SK-N-SH (cell line): ENCODE data around the gene KNSTRN. TPM values are rescaled to one million over a fixed set of nuclear protein-coding genes. Genes with fewer than 3 reads are reported as not detected.

Experiments
- CTCF ChIA-PET: fragments of 300-600, 350-600 bp; formaldehyde crosslinking; extraction: SDS; loops from one replicate; lab custom pipeline; 2021; lab: Yijun Ruan, JAX
- POLR2A ChIA-PET: fragments of 350-600 bp; sonication (Branson Sonifier 250); formaldehyde crosslinking; extraction: SDS; loops from one replicate; lab custom pipeline; 2020; ENCODE audit warnings: antibody characterized with exemption, inconsistent platforms; lab: Yijun Ruan, JAX
- DNase-seq: peaks from one replicate; pipeline ENCODE4 v3.0.0; 2012
- H2AFZ ChIP-seq: fragments of 200-600 bp; sonication (generic); 2 replicates; pipeline ENCODE4 v1.8.1; 2016; ENCODE audit warnings: antibody characterized with exemption, mild to moderate bottlenecking, low read depth
- H3F3A ChIP-seq: fragments of 200-600 bp; sonication (generic); replicated peaks from 2 replicates; pipeline ENCODE3; 2016; ENCODE audit warnings: antibody characterized with exemption, mild to moderate bottlenecking; ENCODE audit not compliant: insufficient read depth
- H3K27ac ChIP-seq, 2 experiments: fragments of 200-500 bp in 1 of 2; fragments of 200-600 bp in 1 of 2; sonication (Bioruptor generic) in 1 of 2; sonication (generic), shearing (Covaris generic) in 1 of 2; 2 replicates each; pipeline versions ENCODE4 v1.5.1 to v1.6.1; 2014 to 2016; ENCODE audit warnings: low read depth in 2 of 2, inconsistent platforms in 1 of 2, low read length in 1 of 2, mild to moderate bottlenecking in 1 of 2, mixed read lengths in 1 of 2
- H3K27me3 ChIP-seq: fragments of 200-600 bp; sonication (generic), shearing (Covaris generic); 2 replicates; pipeline ENCODE4 v1.6.1; 2016; ENCODE audit warnings: mixed run types; ENCODE audit not compliant: insufficient read depth
- H3K36me3 ChIP-seq, 2 experiments: fragments of 200-500 bp in 1 of 2; fragments of 200-600 bp in 1 of 2; sonication (Bioruptor generic) in 1 of 2; sonication (generic) in 1 of 2; replicated peaks in 1 of 2; 2 replicates each; pipeline versions ENCODE3 to v1.5.1; 2014 to 2016; ENCODE audit warnings: low read length in 1 of 2, mild to moderate bottlenecking in 1 of 2; ENCODE audit not compliant: insufficient read depth in 2 of 2, control insufficient read depth in 1 of 2
- H3K4me1 ChIP-seq, 2 experiments: fragments of 200-500 bp in 1 of 2; fragments of 200-600 bp in 1 of 2; sonication (Bioruptor generic) in 1 of 2; sonication (generic), shearing (Covaris generic) in 1 of 2; 2 replicates each; pipeline versions ENCODE4 v1.5.1 to v1.6.1; 2014 to 2016; ENCODE audit warnings: low read depth in 1 of 2, low read length in 1 of 2, mixed run types in 1 of 2; ENCODE audit not compliant: insufficient read depth in 2 of 2, control insufficient read depth in 1 of 2
- H3K4me2 ChIP-seq: fragments of 200-600 bp; sonication (generic), shearing (Covaris generic); 2 replicates; pipeline ENCODE4 v1.6.1; 2017; ENCODE audit warnings: mixed run types
- H3K4me3 ChIP-seq, 2 experiments: fragments of 200-500 bp in 1 of 2; fragments of 200-600 bp in 1 of 2; sonication (Bioruptor generic) in 1 of 2; sonication (generic), shearing (Covaris generic) in 1 of 2; 2 replicates each; pipeline versions ENCODE4 v1.5.1 to v1.8.1; 2014 to 2016; ENCODE audit warnings: low read depth in 2 of 2, inconsistent platforms in 1 of 2, low read length in 1 of 2, mild to moderate bottlenecking in 1 of 2, mixed read lengths in 1 of 2, moderate library complexity in 1 of 2
- H3K79me2 ChIP-seq: fragments of 200-600 bp; sonication (generic); 2 replicates; pipeline ENCODE4 v1.8.1; 2017; ENCODE audit warnings: mild to moderate bottlenecking; ENCODE audit not compliant: insufficient read depth
- H3K9ac ChIP-seq: fragments of 200-600 bp; sonication (generic); 2 replicates; pipeline ENCODE4 v1.6.1; 2017; ENCODE audit warnings: mixed run types
- H3K9me2 ChIP-seq: fragments of 200-600 bp; sonication (generic); 2 replicates; pipeline ENCODE4 v1.6.1; 2017; ENCODE audit warnings: mixed run types
- H3K9me3 ChIP-seq: fragments of 200-600 bp; sonication (generic); 2 replicates; pipeline ENCODE4 v1.6.1; 2017; ENCODE audit warnings: mixed run types, mild to moderate bottlenecking, moderate library complexity
- H4K20me1 ChIP-seq: fragments of 200-600 bp; sonication (generic); 2 replicates; pipeline ENCODE4 v1.6.1; 2017; ENCODE audit warnings: mild to moderate bottlenecking, mixed run types; ENCODE audit not compliant: insufficient read depth
- ELF1 ChIP-seq: IDR thresholded peaks from 2 replicates; pipeline ENCODE4 v1.4.0; 2012
- EZH2phosphoT487 ChIP-seq: fragments of 200-600 bp; sonication (generic); IDR thresholded peaks from 2 replicates; pipeline ENCODE4 v1.6.1; 2017; ENCODE audit warnings: low read depth, mixed run types, mild to moderate bottlenecking, antibody characterized with exemption, moderate library complexity, borderline replicate concordance
- GABPA ChIP-seq: IDR thresholded peaks from 2 replicates; pipeline ENCODE4 v1.4.0; 2012; ENCODE audit warnings: low read depth, mild to moderate bottlenecking
- GATA2 ChIP-seq: sonication (generic); formaldehyde crosslinking; IDR thresholded peaks from 2 replicates; pipeline ENCODE4 v1.5.0; 2020; ENCODE audit warnings: mild to moderate bottlenecking, missing genetic modification reagents
- RFX5 ChIP-seq: IDR thresholded peaks from 2 replicates; pipeline ENCODE4 v1.6.1; 2012; ENCODE audit warnings: mild to moderate bottlenecking, improper control_type of control experiment, low read length
- TAF1 ChIP-seq: IDR thresholded peaks from 2 replicates; pipeline ENCODE4 v1.6.1; 2012; ENCODE audit warnings: low read depth, mild to moderate bottlenecking, low read length, moderate library complexity, borderline replicate concordance
- YY1 ChIP-seq: IDR thresholded peaks from 2 replicates; pipeline ENCODE4 v1.4.0; 2012; ENCODE audit warnings: low read depth, mild to moderate bottlenecking
- WGBS: methylation state at CpG from one replicate; pipeline ENCODE4 v1.1.6; 2017; ENCODE audit warnings: low lambda C conversion rate; 5-methylcytosine and 5-hydroxymethylcytosine counted together
- polyA plus RNA-seq, 3 experiments: library from polyadenylated mRNA; depleted of rRNA; stranded (reverse); fragments of >200 nt; gene quantifications; 2 replicates each; pipeline ENCODE4 v1.2.3, GENCODE V29; 2012
- TF ChIP-seq, protein P1 (sequence below): IDR thresholded peaks from 2 replicates; pipeline ENCODE4 v1.6.1; 2012; ENCODE audit warnings: mild to moderate bottlenecking, low read depth, low read length, moderate library complexity

KNSTRN gene
- polyA plus RNA-seq, 1 of the 3 experiments (the other 2 are of a cell fraction), result 25.5 TPM

DNA sequence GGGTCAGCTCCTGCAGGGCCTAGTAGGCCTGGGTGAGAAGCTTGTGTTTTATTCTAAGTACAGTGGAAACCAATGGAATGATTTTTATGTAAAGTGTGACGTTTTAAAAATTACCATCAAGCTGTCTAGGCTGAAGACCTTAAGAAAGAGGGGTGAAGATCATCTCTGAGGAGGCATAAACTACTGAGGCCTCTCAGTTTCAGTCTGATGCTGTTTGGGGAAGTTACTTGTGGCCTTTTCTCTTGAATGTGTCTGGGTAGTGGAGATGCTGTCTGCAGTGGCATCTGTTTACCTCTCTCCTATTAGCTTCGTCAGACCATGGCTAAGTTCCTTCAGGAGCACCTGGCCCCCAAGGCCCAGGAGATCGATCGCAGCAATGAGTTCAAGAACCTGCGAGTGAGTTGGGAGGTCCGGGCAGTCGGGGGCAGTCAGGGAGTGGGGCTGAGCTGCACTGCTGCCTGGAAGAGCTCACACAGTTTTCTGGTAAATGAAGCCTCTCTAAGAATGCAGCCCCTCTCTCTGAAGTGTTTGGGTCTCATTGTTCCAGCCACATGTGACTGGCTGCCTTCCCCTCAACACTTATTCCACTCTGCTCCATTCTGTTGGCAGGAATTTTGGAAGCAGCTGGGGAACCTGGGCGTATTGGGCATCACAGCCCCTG lies 24.9 kb downstream of the KNSTRN start:
- Histone ChIP-seq H3K9ac (no peak overlapping the region), H3K4me2 (peak overlapping the region; percentile 97), H3K27me3 (no peaks in the 10 kb centered on the region), H3F3A (no peaks in the 10 kb centered on the region), H3K36me3 (peaks cover 22 to 38% of the 10 kb centered on the region in 2 experiments), H3K9me3 (no peaks in the 10 kb centered on the region), H3K4me1 (peaks cover 9 to 13% of the 10 kb centered on the region in 2 experiments; a peak in 1 of 4 replicates), H3K27ac (no peak overlapping the region), H2AFZ (no peak overlapping the region), H3K4me3 (peak overlapping the region in 1 of 2 experiments; percentile 99; a peak in 1 of 4 replicates), H3K79me2 (peaks cover 23% of the 10 kb centered on the region), H3K9me2 (no peaks in the 10 kb centered on the region), H4K20me1 (no peaks in the 10 kb centered on the region)
- WGBS, result 76% methylated on average over 4 of the region's 8 CpGs
- no peak for DNase-seq
- ChIA-PET CTCF (interaction anchor here (0.6 to 3.6 kb wide), 6 partner anchors 14 to 137 kb away, joined by 3 to 21 read pairs (median 6); no protein-coding TSS in a partner anchor), POLR2A (interaction anchor here (1.0 to 4.5 kb wide), 2 partner anchors 9 to 67 kb away, joined by 3 to 22 read pairs; partner anchors contain the start of gene CCDC9B)
- TF ChIP-seq, protein P1, sequence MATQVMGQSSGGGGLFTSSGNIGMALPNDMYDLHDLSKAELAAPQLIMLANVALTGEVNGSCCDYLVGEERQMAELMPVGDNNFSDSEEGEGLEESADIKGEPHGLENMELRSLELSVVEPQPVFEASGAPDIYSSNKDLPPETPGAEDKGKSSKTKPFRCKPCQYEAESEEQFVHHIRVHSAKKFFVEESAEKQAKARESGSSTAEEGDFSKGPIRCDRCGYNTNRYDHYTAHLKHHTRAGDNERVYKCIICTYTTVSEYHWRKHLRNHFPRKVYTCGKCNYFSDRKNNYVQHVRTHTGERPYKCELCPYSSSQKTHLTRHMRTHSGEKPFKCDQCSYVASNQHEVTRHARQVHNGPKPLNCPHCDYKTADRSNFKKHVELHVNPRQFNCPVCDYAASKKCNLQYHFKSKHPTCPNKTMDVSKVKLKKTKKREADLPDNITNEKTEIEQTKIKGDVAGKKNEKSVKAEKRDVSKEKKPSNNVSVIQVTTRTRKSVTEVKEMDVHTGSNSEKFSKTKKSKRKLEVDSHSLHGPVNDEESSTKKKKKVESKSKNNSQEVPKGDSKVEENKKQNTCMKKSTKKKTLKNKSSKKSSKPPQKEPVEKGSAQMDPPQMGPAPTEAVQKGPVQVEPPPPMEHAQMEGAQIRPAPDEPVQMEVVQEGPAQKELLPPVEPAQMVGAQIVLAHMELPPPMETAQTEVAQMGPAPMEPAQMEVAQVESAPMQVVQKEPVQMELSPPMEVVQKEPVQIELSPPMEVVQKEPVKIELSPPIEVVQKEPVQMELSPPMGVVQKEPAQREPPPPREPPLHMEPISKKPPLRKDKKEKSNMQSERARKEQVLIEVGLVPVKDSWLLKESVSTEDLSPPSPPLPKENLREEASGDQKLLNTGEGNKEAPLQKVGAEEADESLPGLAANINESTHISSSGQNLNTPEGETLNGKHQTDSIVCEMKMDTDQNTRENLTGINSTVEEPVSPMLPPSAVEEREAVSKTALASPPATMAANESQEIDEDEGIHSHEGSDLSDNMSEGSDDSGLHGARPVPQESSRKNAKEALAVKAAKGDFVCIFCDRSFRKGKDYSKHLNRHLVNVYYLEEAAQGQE, result no peak
- TF ChIP-seq RFX5 (no peak), TAF1 (no peak), YY1 (no peak), GABPA (no peak), GATA2 (CRISPR knock-in tag) (no peak), EZH2phosphoT487 (no peak)

DNA sequence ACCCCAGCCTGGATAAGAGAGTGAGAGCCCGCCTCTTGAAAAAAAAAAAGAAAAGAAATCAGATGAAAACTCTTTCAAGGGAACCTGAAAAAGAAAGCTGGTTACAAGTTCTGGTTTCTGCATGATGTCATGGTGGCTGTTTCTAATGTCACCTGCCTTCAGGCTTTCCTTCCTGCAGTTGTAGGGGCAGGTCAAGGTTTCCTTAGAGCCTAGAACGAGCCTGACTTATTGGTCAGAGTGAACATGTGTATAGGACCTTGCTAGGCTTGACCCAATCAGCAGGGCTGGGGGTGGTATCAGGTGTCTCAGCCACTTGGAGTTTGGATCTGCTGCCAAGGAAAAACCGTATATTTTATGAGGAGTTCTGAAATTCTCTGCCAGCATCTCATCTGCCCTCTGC lies 26.8 kb downstream of the KNSTRN start:
- Histone ChIP-seq H3K4me3 (no peak overlapping the region), H3K36me3 (peaks cover 25 to 52% of the 10 kb centered on the region in 2 experiments), H2AFZ (no peak overlapping the region), H3K27me3 (no peaks in the 10 kb centered on the region), H3F3A (no peaks in the 10 kb centered on the region), H3K9me2 (no peaks in the 10 kb centered on the region), H3K9ac (no peak overlapping the region), H3K27ac (no peak overlapping the region), H3K4me2 (no peak overlapping the region), H3K79me2 (peaks cover 23% of the 10 kb centered on the region), H3K4me1 (peaks cover 9 to 13% of the 10 kb centered on the region in 2 experiments; a peak in 1 of 4 replicates), H3K9me3 (no peaks in the 10 kb centered on the region), H4K20me1 (no peaks in the 10 kb centered on the region)
- CTCF ChIA-PET, result interaction anchor here (1.8 kb wide), 1 partner anchor 12 kb away, joined by 8 read pairs; no protein-coding TSS in a partner anchor
- POLR2A ChIA-PET, result interaction anchor here (0.6 to 1.1 kb wide), 3 partner anchors 108 to 121 kb away, joined by 3 to 5 read pairs (median 4); no protein-coding TSS in a partner anchor
- TF ChIP-seq ELF1, result no peak
- WGBS, result 84% methylated on average over 3 of the region's 3 CpGs
- no peak for DNase-seq
